PFSK-1 (cell line): ENCODE data around the gene NUP210L.

Source experiments
- FOXP2 ChIP-seq: optimal IDR thresholded peaks from 2 replicates; pipeline ENCODE3; 2011; ENCODE audit warnings: borderline replicate concordance, control low read depth, inconsistent platforms; ENCODE audit not compliant: insufficient read depth; ENCODE audit errors: extremely low read length, extremely low read depth
- POLR2AphosphoS5 ChIP-seq: IDR thresholded peaks from 2 replicates; pipeline ENCODE4 v1.6.1; 2012; ENCODE audit warnings: low read depth, mild to moderate bottlenecking, control low read depth, low read length, moderate library complexity
- SIN3A ChIP-seq: IDR thresholded peaks from 2 replicates; pipeline ENCODE4 v1.6.1; 2012; ENCODE audit warnings: mild to moderate bottlenecking, low read length, moderate library complexity, borderline replicate concordance; ENCODE audit not compliant: insufficient read depth
- TAF1 ChIP-seq: IDR thresholded peaks from 2 replicates; pipeline ENCODE4 v1.6.1; 2012; ENCODE audit warnings: low read length, control low read depth, borderline replicate concordance; ENCODE audit not compliant: insufficient read depth
- TF ChIP-seq, protein P1 (sequence below), 2 experiments: IDR thresholded peaks; 2 replicates each; pipeline versions ENCODE4 v1.6.1 to v1.8.0; 2011 to 2012; ENCODE audit warnings: low read depth in 2 of 2, low read length in 2 of 2, control low read depth in 1 of 2, inconsistent platforms in 1 of 2, mild to moderate bottlenecking in 1 of 2, moderate library complexity in 1 of 2; ENCODE audit not compliant: insufficient read depth in 1 of 2

Gene NUP210L

DNA sequence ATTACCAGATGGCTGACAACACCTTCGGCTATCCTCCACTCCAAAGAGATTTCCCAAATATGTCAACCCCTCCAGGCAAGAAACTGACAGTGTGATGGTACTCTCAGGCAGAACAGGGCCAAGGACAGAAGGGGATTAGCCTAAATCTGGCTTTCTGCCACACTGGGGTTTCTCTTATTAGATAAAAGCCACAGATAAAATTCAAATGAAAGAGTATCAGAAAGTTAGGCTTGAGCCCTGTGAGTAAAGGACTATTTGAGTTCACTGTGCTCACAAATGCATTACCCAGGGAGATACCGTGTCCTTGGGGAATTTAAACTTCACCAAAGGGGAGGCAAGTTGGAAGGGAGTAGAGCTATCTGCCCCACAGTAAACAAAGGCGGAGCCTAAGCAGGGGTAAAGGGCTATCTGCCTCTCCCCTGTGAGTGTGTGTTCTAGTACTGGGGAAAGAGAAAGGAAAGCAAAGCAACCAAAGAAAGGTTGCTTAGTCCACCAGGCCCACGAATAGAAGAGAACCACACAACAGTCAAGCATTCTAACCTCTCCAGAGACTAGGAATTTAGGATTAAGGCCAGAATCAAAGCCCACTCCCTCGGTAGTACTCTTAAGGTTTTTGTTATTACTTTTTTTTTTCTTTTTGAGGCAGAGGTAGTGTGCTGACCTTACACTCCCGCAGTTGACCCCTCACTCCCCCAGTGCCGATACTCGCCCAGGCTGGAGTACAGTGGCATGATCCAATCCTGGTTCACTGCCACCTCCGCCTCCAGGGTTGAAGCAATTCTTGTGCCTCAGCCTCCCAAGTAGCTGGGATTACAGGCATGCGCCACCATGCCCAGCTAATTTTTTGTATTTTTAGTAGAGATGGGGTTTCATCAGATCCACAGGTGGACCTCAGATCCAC is 24.3 kb upstream of the NUP210L start:
- TF ChIP-seq TAF1 (no peak), FOXP2 (no peak), POLR2AphosphoS5 (no peak), SIN3A (no peak)
- TF ChIP-seq, protein P1, sequence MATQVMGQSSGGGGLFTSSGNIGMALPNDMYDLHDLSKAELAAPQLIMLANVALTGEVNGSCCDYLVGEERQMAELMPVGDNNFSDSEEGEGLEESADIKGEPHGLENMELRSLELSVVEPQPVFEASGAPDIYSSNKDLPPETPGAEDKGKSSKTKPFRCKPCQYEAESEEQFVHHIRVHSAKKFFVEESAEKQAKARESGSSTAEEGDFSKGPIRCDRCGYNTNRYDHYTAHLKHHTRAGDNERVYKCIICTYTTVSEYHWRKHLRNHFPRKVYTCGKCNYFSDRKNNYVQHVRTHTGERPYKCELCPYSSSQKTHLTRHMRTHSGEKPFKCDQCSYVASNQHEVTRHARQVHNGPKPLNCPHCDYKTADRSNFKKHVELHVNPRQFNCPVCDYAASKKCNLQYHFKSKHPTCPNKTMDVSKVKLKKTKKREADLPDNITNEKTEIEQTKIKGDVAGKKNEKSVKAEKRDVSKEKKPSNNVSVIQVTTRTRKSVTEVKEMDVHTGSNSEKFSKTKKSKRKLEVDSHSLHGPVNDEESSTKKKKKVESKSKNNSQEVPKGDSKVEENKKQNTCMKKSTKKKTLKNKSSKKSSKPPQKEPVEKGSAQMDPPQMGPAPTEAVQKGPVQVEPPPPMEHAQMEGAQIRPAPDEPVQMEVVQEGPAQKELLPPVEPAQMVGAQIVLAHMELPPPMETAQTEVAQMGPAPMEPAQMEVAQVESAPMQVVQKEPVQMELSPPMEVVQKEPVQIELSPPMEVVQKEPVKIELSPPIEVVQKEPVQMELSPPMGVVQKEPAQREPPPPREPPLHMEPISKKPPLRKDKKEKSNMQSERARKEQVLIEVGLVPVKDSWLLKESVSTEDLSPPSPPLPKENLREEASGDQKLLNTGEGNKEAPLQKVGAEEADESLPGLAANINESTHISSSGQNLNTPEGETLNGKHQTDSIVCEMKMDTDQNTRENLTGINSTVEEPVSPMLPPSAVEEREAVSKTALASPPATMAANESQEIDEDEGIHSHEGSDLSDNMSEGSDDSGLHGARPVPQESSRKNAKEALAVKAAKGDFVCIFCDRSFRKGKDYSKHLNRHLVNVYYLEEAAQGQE (IDR thresholded peaks at IDR 0.05; ENCODE audit: insufficient read depth in 1 of 2, low read depth in 2 of 2, low read length in 2 of 2): no peak

DNA sequence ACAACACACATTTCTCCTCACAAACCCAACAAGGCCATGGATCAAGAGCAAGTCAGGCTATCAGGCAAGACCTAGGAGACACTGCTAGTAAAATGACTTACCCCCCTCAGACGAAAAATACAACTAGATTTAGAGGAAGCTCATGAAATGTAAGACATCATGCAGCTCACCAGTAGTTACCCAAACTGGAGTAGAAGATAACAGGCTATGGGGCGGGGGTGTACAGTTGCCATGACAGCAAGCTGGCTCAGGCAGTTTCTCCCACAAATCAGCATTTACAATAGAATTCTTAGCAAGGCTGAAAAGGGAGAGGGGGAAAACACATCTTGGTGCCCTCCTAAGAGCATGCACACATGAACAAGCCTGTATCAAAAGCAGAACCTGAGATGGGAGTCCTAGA is 23.1 kb upstream of the NUP210L start:
- TF ChIP-seq TAF1: no peak
- no peak for TF ChIP-seq FOXP2
- TF ChIP-seq SIN3A: no peak
- no peak for TF ChIP-seq POLR2AphosphoS5
- TF ChIP-seq, protein P1 (IDR thresholded peaks at IDR 0.05; ENCODE audit: insufficient read depth in 1 of 2, low read depth in 2 of 2, low read length in 2 of 2): no peak

DNA sequence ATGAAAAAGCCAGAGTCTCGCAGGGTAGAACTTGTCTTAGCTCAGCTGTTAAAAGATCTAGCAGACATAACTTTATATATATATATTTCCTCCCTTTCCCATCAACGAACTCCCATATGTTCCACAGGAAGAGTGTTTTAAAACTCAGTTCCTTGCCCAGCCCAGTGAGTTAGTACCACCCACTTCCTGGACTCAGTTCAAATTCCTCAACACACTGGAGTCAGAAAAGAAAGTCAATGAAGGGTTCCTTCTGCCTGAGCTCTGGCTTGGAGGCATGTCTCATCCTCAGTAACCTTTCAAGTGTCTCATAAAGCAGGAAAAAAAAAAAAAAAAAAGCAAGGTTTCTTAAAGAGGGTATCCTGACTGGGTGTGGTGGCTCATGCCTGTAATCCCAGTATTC is 21.5 kb upstream of the NUP210L start:
- TF ChIP-seq, protein P1 (IDR thresholded peaks at IDR 0.05; ENCODE audit: insufficient read depth in 1 of 2, low read depth in 2 of 2, low read length in 2 of 2): no peak
- no peak for TF ChIP-seq POLR2AphosphoS5
- TF ChIP-seq SIN3A: no peak
- TF ChIP-seq TAF1: no peak

DNA sequence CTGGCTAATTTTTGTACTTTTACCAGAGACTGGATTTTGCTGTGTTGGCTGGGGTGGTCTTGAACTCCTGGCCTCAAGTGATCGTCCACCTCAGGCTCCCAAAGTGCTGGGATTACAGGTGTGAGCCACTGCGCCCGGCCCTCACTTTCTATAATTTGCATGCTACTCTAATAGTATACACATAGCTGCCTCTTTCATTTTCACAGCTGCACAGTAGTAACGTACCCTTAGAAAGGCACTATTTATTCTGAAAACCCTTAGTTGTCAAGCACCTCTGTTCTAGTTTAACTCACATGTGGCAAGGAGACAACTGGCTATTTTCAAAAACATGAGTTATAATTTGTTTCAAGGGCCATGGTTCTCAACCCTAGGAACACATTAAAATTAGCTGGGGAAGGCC is 19.8 kb upstream of the NUP210L start:
- TF ChIP-seq SIN3A: no peak
- TF ChIP-seq TAF1: no peak
- no peak for TF ChIP-seq POLR2AphosphoS5
- TF ChIP-seq, protein P1 (IDR thresholded peaks at IDR 0.05; ENCODE audit: insufficient read depth in 1 of 2, low read depth in 2 of 2, low read length in 2 of 2): no peak
- no peak for TF ChIP-seq FOXP2
